CD14-positive monocyte (primary cell): Measurements from ENCODE around the gene DOCK6. TPM values are rescaled to one million over a fixed set of nuclear protein-coding genes. Genes with fewer than 3 reads are reported as not detected.
A peak's percentile ranks its signal among the peaks of the same experiment; 100 is the strongest.

Source experiments
- DNase-seq, 3 donors: peaks; one replicate each; pipeline ENCODE4 v3.0.0-alpha.2; 2011 to 2022
- H2AFZ ChIP-seq: 2 replicates; pipeline ENCODE4 v1.6.0; 2012; ENCODE audit warnings: mild to moderate bottlenecking, low read depth, low read length, inconsistent platforms; ENCODE audit not compliant: insufficient read depth, poor library complexity, severe bottlenecking
- H3K27ac ChIP-seq, 2 donors: 1 replicate in 1 of 2; 2 replicates in 1 of 2; pipeline ENCODE4 v1.5.1; 2012 to 2013; ENCODE audit warnings: low read length in 2 of 2, control low read depth in 1 of 2, inconsistent platforms in 1 of 2, low read depth in 1 of 2, mild to moderate bottlenecking in 1 of 2
- H3K27me3 ChIP-seq, 2 donors: one replicate each; pipeline versions ENCODE4 v1.6.0 to v1.6.1; 2011 to 2013; ENCODE audit warnings: low read length in 2 of 2; ENCODE audit not compliant: control insufficient read depth in 2 of 2, insufficient read depth in 2 of 2
- H3K36me3 ChIP-seq, 2 donors: replicated peaks in 1 of 2; 1 replicate in 1 of 2; 2 replicates in 1 of 2; pipeline versions ENCODE4 v1.5.1 to v1.6.1; 2012 to 2013; ENCODE audit warnings: low read length in 2 of 2, control low read depth in 1 of 2, inconsistent platforms in 1 of 2, mild to moderate bottlenecking in 1 of 2; ENCODE audit not compliant: insufficient read depth in 2 of 2, control insufficient read depth in 1 of 2
- H3K4me1 ChIP-seq, 2 donors: 1 replicate in 1 of 2; 2 replicates in 1 of 2; pipeline versions ENCODE4 v1.5.1 to v1.6.1; 2012 to 2013; ENCODE audit warnings: low read length in 2 of 2, control low read depth in 1 of 2, inconsistent platforms in 1 of 2, mild to moderate bottlenecking in 1 of 2, moderate library complexity in 1 of 2; ENCODE audit not compliant: insufficient read depth in 2 of 2, control insufficient read depth in 1 of 2
- H3K4me2 ChIP-seq: replicated peaks from 2 replicates; pipeline ENCODE3; 2012; ENCODE audit warnings: low read length, moderate library complexity, mild to moderate bottlenecking; ENCODE audit not compliant: poor library complexity, severe bottlenecking; ENCODE audit errors: extremely low read depth
- H3K4me3 ChIP-seq, 3 experiments: fragments of 200-600 bp in 1 of 3; sonication (generic) in 1 of 3; replicated peaks in 1 of 3; 1 replicate in 2 of 3; 2 replicates in 1 of 3; pipeline ENCODE4 v1.5.1; 2011 to 2013; ENCODE audit warnings: low read length in 3 of 3, mild to moderate bottlenecking in 3 of 3, control low read depth in 2 of 3, low read depth in 2 of 3, inconsistent platforms in 1 of 3, moderate library complexity in 1 of 3
- H3K79me2 ChIP-seq: 2 replicates; pipeline ENCODE4 v1.6.0; 2012; ENCODE audit warnings: mild to moderate bottlenecking, control low read depth, inconsistent platforms, low read length, moderate library complexity; ENCODE audit not compliant: insufficient read depth
- H3K9ac ChIP-seq: 2 replicates; pipeline ENCODE4 v1.6.0; 2017; ENCODE audit warnings: low read length, mild to moderate bottlenecking; ENCODE audit not compliant: insufficient read depth, poor library complexity, severe bottlenecking
- H3K9me3 ChIP-seq, 2 donors: replicated peaks in 1 of 2; 1 replicate in 1 of 2; 2 replicates in 1 of 2; pipeline versions ENCODE4 v1.5.1 to v1.6.1; 2012 to 2013; ENCODE audit warnings: low read length in 2 of 2, control low read depth in 1 of 2; ENCODE audit not compliant: control insufficient read depth in 1 of 2, insufficient read depth in 1 of 2
- H4K20me1 ChIP-seq: 2 replicates; pipeline ENCODE4 v1.6.0; 2012; ENCODE audit warnings: mild to moderate bottlenecking, low read length, control low read depth, moderate library complexity; ENCODE audit not compliant: insufficient read depth
- H3K27ac Mint-ChIP-seq, 7 donors: one replicate each; pipeline ENCODE4 v1.8.0; 2020; ENCODE audit warnings: mild to moderate bottlenecking in 7 of 7, mixed read lengths in 7 of 7, moderate library complexity in 6 of 7, inconsistent platforms in 2 of 7
- H3K27me3 Mint-ChIP-seq, 3 donors: one replicate each; pipeline ENCODE4 v1.8.0; 2021 to 2022; ENCODE audit warnings: low read depth in 3 of 3, mild to moderate bottlenecking in 3 of 3, mixed read lengths in 3 of 3, moderate library complexity in 3 of 3, inconsistent platforms in 1 of 3
- H3K36me3 Mint-ChIP-seq, 2 donors: one replicate each; pipeline ENCODE4 v1.8.0; 2020; ENCODE audit warnings: mixed read lengths in 2 of 2, inconsistent platforms in 1 of 2, mild to moderate bottlenecking in 1 of 2
- H3K4me1 Mint-ChIP-seq: one replicate; pipeline ENCODE4 v1.8.0; 2020; ENCODE audit warnings: mild to moderate bottlenecking, mixed read lengths
- H3K4me3 Mint-ChIP-seq, 2 donors: one replicate each; pipeline ENCODE4 v1.8.0; 2020; ENCODE audit warnings: mild to moderate bottlenecking in 2 of 2, mixed read lengths in 2 of 2, moderate library complexity in 1 of 2
- H3K9me3 Mint-ChIP-seq, 7 donors: one replicate each; pipeline ENCODE4 v1.8.0; 2020 to 2022; ENCODE audit warnings: mixed read lengths in 7 of 7, mild to moderate bottlenecking in 6 of 7, moderate library complexity in 6 of 7, inconsistent platforms in 2 of 7
- CTCF ChIP-seq: fragments of 200-600 bp; IDR thresholded peaks from one replicate; pipeline ENCODE4 v1.8.0; 2022; ENCODE audit warnings: antibody characterized with exemption, mild to moderate bottlenecking
- WGBS: methylation state at CpG from one replicate; pipeline ENCODE4 v1.1.5; 2013; ENCODE audit warnings: missing lambda C conversion rate; ENCODE audit not compliant: insufficient coverage; 5-methylcytosine and 5-hydroxymethylcytosine counted together
- intact Hi-C, 2 donors: fragments of 100-400 bp; cut with micrococcal nuclease; formaldehyde crosslinking; loops; one replicate each; pipeline versions ENCODE4 v1.15.0 to v1.15.1; 2023
- polyA plus RNA-seq, 3 donors: library from polyadenylated mRNA; depleted of rRNA in 1 of 3; unstranded in 2 of 3; stranded (reverse) in 1 of 3; fragments of 300-500 nt in 2 of 3; fragments of >200 nt in 1 of 3; fragmentation: Illumina TruSeq in 2 of 3; gene quantifications; 1 replicate in 2 of 3; 2 replicates in 1 of 3; pipeline ENCODE4 v1.2.3, GENCODE V29; 2012 to 2021

DOCK6 gene
- polyA plus RNA-seq, 3 donors, result 0.03 to 0.93 (median 0.18) TPM

GRCh38 chr19:11268783-11269267, 6.5 kb upstream of the DOCK6 start:
- H3K4me2 ChIP-seq, result no peak overlapping the region
- Mint-ChIP-seq H3K4me3 (peak overlapping the region in 1 of 2 donors; percentile 65), H3K9me3 (peaks cover 0 to 9% (median 0%) of the 10 kb centered on the region in 7 donors), H3K36me3 (no peaks in the 10 kb centered on the region), H3K27me3 (peaks cover 62 to 88% (median 72%) of the 10 kb centered on the region in 3 donors), H3K27ac (no peak overlapping the region), H3K4me1 (no peaks in the 10 kb centered on the region)
- WGBS, result 27% methylated on average over 9 of the region's 10 CpGs
- no peak overlapping the region for H3K4me3 ChIP-seq
- no peaks in the 10 kb centered on the region for H3K79me2 ChIP-seq
- H3K27me3 ChIP-seq, result peaks cover 0 to 54% of the 10 kb centered on the region in 2 donors
- H3K4me1 ChIP-seq, result no peaks in the 10 kb centered on the region
- no peak overlapping the region for H3K27ac ChIP-seq
- H4K20me1 ChIP-seq, result no peaks in the 10 kb centered on the region
- H3K36me3 ChIP-seq, result no peaks in the 10 kb centered on the region
- H3K9me3 ChIP-seq, result no peaks in the 10 kb centered on the region
- DNase-seq, result no peak
- intact Hi-C loops, result no loop called here
- peak overlapping the region; percentile 10 for H2AFZ ChIP-seq
- TF ChIP-seq CTCF, result no peak
- H3K9ac ChIP-seq, result no peak overlapping the region

GRCh38 chr19:11267316-11268085, 5.2 kb upstream of the DOCK6 start:
- H3K4me2 ChIP-seq, result no peak overlapping the region
- 92% methylated on average over 6 of the region's 10 CpGs for WGBS
- H3K27ac ChIP-seq, result no peak overlapping the region
- H3K9ac ChIP-seq, result no peak overlapping the region
- H2AFZ ChIP-seq, result no peak overlapping the region
- H3K4me1 ChIP-seq, result peaks cover 2% of the 10 kb centered on the region in 2 donors
- peaks cover 0 to 12% (median 6%) of the 10 kb centered on the region in 7 donors for H3K9me3 Mint-ChIP-seq
- no peak overlapping the region for H3K4me3 ChIP-seq
- no peaks in the 10 kb centered on the region for H3K36me3 Mint-ChIP-seq
- intact Hi-C loops, result no loop called here
- peaks cover 2% of the 10 kb centered on the region for H3K4me1 Mint-ChIP-seq
- H3K4me3 Mint-ChIP-seq, result peak overlapping the region in 1 of 2 donors; percentile 65
- no peaks in the 10 kb centered on the region for H3K79me2 ChIP-seq
- H4K20me1 ChIP-seq, result no peaks in the 10 kb centered on the region
- H3K9me3 ChIP-seq, result no peaks in the 10 kb centered on the region
- H3K27ac Mint-ChIP-seq, result no peak overlapping the region
- no peak for TF ChIP-seq CTCF
- no peak for DNase-seq
- H3K36me3 ChIP-seq, result no peaks in the 10 kb centered on the region
- peaks cover 72 to 91% (median 78%) of the 10 kb centered on the region in 3 donors for H3K27me3 Mint-ChIP-seq
- peaks cover 11 to 59% of the 10 kb centered on the region in 2 donors for H3K27me3 ChIP-seq
